ENCODE measurements around the gene CCZ1B. TPM values are rescaled to one million over a fixed set of nuclear protein-coding genes. Genes with fewer than 3 reads are reported as not detected.
"Not testable (repeated sequence)": the region's sequence is repeated elsewhere in the genome, so short reads cannot be mapped to it uniquely, and the experiment has no call there.

The CCZ1B gene
- 10 to 100 TPM; 60.6 to 82.3 (median 65.2) TPM for total RNA-seq
- long read RNA-seq, donor 1, transcript CCZ1B-201 (15 exons, 2,885 nt) = major isoform, 24 of 35 reads
- long read RNA-seq, donor 1, partial matches to known transcripts = 0 of 35 reads
- long read RNA-seq, donor 1, other reads (novel, unspliced or antisense) = 7 of 35 reads
- long read RNA-seq, donor 2, transcript CCZ1B-201 (15 exons, 2,885 nt) = major isoform, 7 of 8 reads
- long read RNA-seq, donor 2, partial matches to known transcripts = 0 of 8 reads
- long read RNA-seq, donor 2, other reads (novel, unspliced or antisense) = 1 of 8 reads

DNA sequence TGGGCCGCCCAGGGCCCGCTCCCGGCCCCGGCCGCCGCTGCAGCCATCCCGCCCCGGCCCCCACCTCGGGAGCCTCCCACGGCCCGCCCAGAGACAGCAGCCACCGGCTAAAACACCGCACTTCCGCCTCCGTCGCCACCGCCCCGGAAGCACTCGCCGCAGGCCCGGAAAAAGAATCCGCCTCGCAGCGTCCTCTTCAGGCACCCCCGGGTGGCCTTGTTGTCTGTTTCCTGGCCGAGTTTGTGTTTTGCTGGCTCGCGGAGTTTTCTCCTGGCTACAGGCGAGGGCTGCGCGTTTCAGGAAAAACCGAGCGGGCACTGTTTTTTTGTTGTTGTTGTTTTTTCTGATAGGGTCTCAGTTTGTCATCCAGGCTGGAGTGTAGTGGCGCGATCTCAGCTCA is at the start of gene CCZ1B:
TSS of gene CCZ1B (minus strand) at position 125 of the 400 bp plus-strand sequence. CDS start at position 47, 78 bp downstream.
- peak within 1 kb of the TSS; percentile 7 for H3K4me3 ChIP-seq
- H3K4me1 ChIP-seq (ENCODE audit: low read depth); H3K36me3 ChIP-seq (ENCODE audit: low read depth); intact Hi-C loops (cut with DNase I, micrococcal nuclease); H3K9me3 ChIP-seq: not testable (repeated sequence)
- ATAC-seq (peak; percentile 99), DNase-seq (peak; percentile 88 to 91 (median 88))

DNA sequence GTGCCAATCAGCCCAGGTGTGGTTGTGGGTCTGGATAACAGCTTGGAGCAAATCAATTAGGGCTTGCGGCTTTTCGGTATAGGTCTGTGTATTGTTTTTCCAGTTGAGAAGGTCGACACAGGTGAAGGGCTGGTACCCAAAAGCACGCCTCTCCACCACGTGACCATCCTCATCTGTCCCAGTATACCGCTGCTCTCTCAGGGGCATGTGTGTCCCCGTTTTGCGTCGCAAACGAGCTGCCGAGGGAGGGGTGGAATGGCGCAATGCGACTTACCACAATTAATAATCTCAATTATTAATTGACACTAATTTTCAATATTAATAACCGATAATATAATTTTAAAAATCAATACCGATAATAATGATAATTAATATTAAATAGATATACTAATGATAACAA is 48.9 kb upstream of the CCZ1B start:
- H3K9me3 ChIP-seq; intact Hi-C loops (cut with DNase I, micrococcal nuclease); H3K4me1 ChIP-seq (ENCODE audit: low read depth); H3K36me3 ChIP-seq (ENCODE audit: low read depth); ATAC-seq; DNase-seq; H3K4me3 ChIP-seq: not testable (repeated sequence)

- H3K36me3 ChIP-seq (ENCODE audit: low read depth); H3K9me3 ChIP-seq; ATAC-seq; intact Hi-C loops (cut with DNase I, micrococcal nuclease); DNase-seq; H3K4me3 ChIP-seq; H3K4me1 ChIP-seq (ENCODE audit: low read depth): not testable (repeated sequence)
Observed at GRCh38 chr7:6872246-6872945, 46.3 kb upstream of the CCZ1B start.

DNA sequence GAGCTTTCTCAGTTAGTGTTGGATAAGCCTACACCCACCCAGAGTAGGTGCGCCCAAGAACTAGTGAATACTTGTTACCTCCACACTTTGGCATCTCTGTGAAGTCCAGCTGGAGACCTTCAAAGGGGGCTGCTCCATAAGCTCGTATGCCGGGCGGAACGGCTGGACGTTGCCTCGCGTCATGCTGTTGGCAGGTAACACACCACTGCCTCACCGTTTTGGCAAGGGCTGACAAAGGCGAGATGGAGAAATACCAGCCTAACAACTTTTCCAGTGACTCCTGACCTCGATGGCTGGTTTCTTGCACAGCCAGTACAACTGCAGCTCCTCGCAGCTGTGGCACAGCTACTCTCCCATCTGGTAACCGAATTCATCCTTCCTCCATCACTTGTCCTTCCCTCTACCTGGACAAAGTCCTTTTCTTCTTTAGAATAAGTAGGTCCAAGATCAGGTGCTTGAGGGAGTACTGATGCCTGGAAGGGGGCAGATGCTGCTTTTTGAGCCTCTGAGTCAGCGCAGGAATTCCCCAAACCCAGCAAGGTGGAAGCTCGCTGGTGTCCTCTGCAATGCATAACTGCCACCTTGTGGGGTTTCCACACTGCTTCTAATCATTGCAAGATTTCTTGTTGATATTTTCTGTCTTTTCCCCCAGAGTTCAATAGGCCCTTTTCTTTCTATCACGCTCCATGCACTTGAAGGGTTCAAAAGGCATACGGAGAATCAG is 45.5 kb upstream of the CCZ1B start:
- ATAC-seq; H3K4me1 ChIP-seq (ENCODE audit: low read depth); H3K9me3 ChIP-seq; intact Hi-C loops (cut with DNase I, micrococcal nuclease); H3K4me3 ChIP-seq; H3K36me3 ChIP-seq (ENCODE audit: low read depth): not testable (repeated sequence)
- peak in 1 of 3 donors; percentile 15 for DNase-seq

DNA sequence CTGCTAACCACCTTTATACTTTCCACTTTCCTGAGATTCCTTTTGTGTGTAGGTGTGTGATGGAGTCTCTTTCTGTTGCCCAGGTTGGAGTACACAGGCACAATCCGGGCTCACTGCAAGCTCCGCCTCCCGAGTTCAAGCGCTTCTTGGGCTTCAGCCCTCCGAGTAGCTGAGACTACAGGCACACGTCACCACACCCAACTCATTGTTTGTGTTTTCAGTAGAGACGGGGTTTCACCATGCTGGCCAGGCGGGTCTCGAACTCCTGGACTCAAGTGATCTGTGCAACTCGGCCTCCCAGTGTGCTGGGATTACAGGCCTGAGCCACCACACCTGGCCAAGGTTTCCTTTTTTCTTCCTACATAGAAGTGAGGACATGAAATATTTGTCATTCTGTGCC is 38.7 kb upstream of the CCZ1B start:
- ATAC-seq; intact Hi-C loops (cut with DNase I, micrococcal nuclease): not testable (repeated sequence)

GRCh38 chr7:6864188-6864587 is 38.1 kb upstream of the CCZ1B start:
- intact Hi-C loops (cut with DNase I, micrococcal nuclease); H3K36me3 ChIP-seq (ENCODE audit: low read depth); ATAC-seq; H3K4me3 ChIP-seq; H3K9me3 ChIP-seq; DNase-seq; H3K4me1 ChIP-seq (ENCODE audit: low read depth): not testable (repeated sequence)

More for the DNA sequence above, 38.7 kb upstream of the CCZ1B start:
- H3K9me3 ChIP-seq; H3K36me3 ChIP-seq (ENCODE audit: low read depth); H3K4me1 ChIP-seq (ENCODE audit: low read depth); H3K4me3 ChIP-seq; DNase-seq: not testable (repeated sequence)

GRCh38 chr7:6862876-6863275 is 36.8 kb upstream of the CCZ1B start:
- ATAC-seq; H3K36me3 ChIP-seq (ENCODE audit: low read depth); intact Hi-C loops (cut with DNase I, micrococcal nuclease); H3K9me3 ChIP-seq; DNase-seq; H3K4me1 ChIP-seq (ENCODE audit: low read depth); H3K4me3 ChIP-seq: not testable (repeated sequence)

DNA sequence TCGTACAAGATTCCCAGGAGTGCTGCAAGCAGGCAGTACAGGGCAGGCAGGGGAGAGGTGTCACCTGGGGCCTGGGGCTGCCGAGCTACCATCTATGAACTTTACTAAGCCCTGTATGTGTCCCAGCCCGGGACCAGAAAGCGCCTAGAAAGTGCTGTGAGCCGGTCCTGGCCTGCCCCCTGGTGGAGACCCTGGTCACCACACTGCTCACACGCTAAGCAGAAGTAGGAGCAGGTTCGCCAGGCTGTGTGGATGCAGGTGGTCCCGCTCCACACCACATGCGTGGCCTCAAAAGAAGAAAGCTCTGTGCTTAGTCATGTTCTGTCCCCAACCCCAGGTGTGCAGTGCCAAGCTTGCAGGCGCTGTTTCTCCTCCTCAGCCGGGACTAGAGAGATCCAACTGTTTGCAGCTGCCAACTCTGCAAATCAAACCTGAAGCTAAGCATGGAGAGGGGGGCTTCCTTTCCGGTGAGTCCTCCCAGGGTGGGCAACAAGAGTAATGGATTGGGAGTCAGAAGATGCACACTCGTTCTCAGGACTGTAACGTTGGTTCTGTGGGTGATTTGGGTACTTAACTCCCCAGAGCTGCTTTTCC is 31.7 kb upstream of the CCZ1B start:
- ATAC-seq; H3K9me3 ChIP-seq; intact Hi-C loops (cut with DNase I, micrococcal nuclease); H3K4me1 ChIP-seq (ENCODE audit: low read depth); H3K4me3 ChIP-seq; H3K36me3 ChIP-seq (ENCODE audit: low read depth): not testable (repeated sequence)
- DNase-seq = peak; percentile 70 to 87 (median 85)
- TF ChIP-seq, protein P1, sequence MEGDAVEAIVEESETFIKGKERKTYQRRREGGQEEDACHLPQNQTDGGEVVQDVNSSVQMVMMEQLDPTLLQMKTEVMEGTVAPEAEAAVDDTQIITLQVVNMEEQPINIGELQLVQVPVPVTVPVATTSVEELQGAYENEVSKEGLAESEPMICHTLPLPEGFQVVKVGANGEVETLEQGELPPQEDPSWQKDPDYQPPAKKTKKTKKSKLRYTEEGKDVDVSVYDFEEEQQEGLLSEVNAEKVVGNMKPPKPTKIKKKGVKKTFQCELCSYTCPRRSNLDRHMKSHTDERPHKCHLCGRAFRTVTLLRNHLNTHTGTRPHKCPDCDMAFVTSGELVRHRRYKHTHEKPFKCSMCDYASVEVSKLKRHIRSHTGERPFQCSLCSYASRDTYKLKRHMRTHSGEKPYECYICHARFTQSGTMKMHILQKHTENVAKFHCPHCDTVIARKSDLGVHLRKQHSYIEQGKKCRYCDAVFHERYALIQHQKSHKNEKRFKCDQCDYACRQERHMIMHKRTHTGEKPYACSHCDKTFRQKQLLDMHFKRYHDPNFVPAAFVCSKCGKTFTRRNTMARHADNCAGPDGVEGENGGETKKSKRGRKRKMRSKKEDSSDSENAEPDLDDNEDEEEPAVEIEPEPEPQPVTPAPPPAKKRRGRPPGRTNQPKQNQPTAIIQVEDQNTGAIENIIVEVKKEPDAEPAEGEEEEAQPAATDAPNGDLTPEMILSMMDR (IDR thresholded peaks at IDR 0.05) = peak; percentile 61

- H3K4me1 ChIP-seq (ENCODE audit: low read depth); DNase-seq; H3K36me3 ChIP-seq (ENCODE audit: low read depth); ATAC-seq; intact Hi-C loops (cut with DNase I, micrococcal nuclease); H3K9me3 ChIP-seq; H3K4me3 ChIP-seq: not testable (repeated sequence)
Observed at GRCh38 chr7:6855563-6856131, 29.6 kb upstream of the CCZ1B start.

DNA sequence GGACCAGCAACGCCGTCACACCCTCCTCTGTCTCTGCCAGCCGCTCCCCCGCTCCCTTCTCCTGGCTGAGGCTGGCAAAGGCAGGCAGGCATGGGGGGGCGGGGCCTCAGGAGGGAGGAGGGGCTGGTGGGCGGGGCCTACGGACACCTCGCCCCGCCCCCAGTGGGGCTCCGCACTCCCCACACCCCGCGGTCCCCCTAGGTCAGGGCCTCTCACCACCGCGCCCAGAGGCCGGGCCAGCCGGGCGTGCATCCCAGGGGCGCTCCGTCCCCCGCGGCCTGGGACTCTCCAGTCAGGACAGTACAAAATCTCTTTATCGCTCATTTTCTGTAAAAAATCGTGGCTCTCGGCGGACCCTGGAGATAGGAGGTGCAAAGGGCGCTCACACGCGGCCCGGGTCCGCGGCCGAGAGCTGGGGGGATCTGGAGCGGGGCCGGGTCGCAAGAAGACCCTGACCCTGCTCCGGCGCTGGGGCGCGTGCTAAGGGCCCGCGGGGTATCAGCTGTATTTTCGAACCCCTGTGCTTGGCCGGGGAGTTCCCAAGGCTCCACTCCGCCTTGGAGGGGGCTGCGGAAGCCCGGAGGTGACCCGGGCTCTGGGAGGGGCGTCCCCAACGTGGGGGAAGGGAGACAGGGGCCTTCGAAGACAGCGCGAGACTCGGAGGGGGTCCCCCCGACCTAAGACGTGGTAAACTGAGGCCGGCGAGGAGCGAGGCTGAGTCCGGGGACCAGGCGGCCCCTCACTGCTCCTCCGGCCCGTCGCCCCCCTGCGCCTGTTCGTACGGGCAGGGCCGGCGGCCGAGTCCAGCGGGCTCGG is 28.9 kb upstream of the CCZ1B start:
- ATAC-seq; H3K4me1 ChIP-seq (ENCODE audit: low read depth); H3K36me3 ChIP-seq (ENCODE audit: low read depth); H3K9me3 ChIP-seq; intact Hi-C loops (cut with DNase I, micrococcal nuclease); H3K4me3 ChIP-seq: not testable (repeated sequence)
- peak in 1 of 3 donors; percentile 45 for DNase-seq

DNA sequence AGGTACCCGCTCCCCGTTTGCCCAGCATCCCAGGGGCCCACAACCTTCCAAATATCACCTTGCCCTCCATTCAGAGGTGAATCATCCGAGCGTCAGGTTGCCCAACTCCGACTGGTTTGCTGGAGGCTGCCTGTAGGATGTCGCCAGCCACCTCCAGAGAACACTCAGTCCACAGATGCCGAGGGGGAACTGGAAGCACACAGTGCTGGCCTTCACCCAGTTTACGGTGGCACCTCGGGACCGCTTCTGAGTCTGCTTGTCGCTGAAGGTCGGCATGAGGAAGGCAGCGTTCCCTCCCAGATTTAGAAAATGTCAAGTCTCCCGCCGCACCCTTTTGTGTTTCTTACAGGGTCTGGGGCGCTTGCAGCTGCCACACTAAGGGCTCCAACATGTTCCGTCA is 27.6 kb upstream of the CCZ1B start:
- DNase-seq; H3K36me3 ChIP-seq (ENCODE audit: low read depth); intact Hi-C loops (cut with DNase I, micrococcal nuclease); H3K9me3 ChIP-seq; H3K4me3 ChIP-seq; ATAC-seq; H3K4me1 ChIP-seq (ENCODE audit: low read depth): not testable (repeated sequence)

- H3K9me3 ChIP-seq; H3K36me3 ChIP-seq (ENCODE audit: low read depth); H3K4me1 ChIP-seq (ENCODE audit: low read depth); ATAC-seq; DNase-seq; H3K4me3 ChIP-seq; intact Hi-C loops (cut with DNase I, micrococcal nuclease): not testable (repeated sequence)
Observed at GRCh38 chr7:6849127-6849526, 23.1 kb upstream of the CCZ1B start.

All from mucosa of descending colon (tissue), 3 donors.